Stimulated activated CD4-positive, alpha-beta T cell treated with anti-CD3 and anti-CD28 coated beads, TNF-alpha, amount 100 ng/mL, for 48 hours (primary cell): ENCODE measurements around the gene RSPO3.
"Not testable (repeated sequence)": the region's sequence is repeated elsewhere in the genome, so short reads cannot be mapped to it uniquely, and the experiment has no call there.

Experiments used
- DNase-seq, 3 donors: peaks; one replicate each; pipeline ENCODE4 v3.0.0-alpha.2; 2020; ENCODE audit warnings: low read depth in 3 of 3

RSPO3 gene

DNA sequence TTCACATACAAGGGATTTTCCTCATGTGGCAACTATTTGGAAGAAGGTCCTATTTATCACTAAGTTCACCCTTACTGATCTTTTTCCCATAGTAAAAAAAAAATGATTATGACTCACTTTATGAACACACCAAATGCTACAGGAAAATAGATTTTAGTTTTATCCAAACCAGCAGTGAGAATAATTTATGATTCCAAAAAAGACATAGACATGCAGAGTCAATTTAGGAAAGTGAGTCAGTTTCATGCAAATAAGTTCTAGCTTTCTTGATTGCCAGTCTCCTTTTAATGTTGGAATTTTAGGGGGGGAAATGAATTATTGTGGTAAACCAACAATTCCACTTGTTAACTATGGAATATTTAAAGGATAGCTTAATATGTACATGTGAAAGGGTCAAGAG lies 84.2 kb downstream of the RSPO3 start:
- no peak for DNase-seq

DNA sequence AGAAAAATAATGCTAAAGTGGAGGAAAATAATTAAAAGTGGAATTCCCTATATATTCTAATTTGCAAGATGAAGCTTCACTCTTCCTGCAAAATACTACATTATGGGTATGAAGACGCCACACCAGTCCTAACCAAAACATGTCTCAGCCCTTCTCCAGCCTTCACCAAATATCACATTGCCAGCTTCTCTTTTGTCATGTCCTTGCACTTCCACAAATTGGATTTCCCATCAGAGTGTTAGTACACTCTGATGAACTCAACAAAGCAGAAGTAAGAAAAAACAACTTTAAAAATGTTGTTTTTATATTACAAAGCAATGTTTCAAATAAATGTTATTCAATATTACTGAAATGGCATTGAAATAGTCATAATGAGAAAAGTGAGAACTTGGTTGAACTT lies 85.8 kb downstream of the RSPO3 start:
- no peak for DNase-seq

DNA sequence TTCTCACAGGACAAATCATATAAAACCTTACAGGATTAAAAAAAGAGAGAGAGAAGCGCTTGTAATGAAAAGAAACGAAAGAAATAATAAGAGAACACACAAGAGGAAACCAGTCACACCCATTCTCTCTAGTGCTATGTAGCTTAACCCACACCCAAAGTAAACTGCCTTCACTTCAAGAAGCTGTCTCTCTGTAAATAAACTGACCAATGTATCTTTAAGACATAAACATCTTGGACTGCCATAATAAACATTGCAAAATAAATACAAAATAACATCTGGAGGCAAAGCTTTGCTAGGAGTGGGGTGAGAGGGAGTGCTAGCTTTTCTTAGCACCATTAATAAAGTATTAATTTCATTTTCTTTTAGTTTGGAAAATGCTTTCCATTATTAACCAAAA lies 86.6 kb downstream of the RSPO3 start:
- no peak for DNase-seq

DNA sequence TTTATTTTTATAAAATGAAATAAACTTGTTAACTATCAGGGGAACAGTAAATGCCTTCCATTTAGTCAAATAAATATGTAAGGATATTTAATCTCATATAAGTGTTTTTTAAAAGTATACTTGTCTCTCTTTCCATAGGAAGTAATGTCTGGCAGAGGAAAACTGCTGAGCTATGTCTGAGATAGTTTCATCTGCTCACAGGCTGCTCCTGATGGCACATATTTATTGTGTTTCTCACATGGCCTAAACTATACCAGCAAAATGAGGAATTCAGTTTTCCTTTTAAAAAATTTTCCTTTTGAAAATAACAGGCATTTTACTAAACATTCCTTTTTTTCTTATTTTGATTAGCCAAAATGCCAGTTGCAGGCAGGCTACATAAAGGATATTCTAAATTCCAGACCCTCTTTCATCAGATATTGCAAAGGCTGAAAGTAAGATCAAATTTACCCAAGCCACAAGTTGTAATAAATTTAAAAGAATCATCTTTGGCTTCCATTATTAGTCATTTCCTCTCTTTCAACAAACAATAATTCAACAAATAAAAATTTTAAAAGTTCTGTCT lies 88.1 kb downstream of the RSPO3 start:
- DNase-seq, result no peak

DNA sequence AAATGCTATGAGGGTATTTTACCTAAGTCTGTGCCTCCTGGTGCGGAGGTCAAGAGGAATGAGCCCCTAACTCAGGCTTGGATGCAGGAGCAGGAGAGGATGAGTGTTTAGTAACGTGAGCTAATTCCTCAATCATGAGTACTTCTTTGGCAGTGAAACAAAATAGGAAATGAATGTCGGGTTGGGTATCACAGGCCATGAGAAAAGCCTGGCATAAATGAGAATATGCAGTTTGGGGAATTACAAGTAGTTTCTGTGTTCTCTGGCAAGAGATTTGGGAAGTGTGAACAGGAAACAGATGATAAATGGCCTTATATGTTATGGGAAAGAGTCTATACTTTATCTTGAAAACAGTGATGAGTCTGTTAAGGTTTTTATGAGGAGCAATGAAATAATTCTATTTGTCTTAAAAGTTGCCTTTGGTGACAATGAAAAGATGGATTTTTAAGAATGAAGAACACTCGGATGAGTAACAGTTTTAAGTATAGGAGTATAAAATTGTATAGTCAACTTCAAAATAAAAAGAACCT lies 89.2 kb downstream of the RSPO3 start:
- DNase-seq, result no peak

DNA sequence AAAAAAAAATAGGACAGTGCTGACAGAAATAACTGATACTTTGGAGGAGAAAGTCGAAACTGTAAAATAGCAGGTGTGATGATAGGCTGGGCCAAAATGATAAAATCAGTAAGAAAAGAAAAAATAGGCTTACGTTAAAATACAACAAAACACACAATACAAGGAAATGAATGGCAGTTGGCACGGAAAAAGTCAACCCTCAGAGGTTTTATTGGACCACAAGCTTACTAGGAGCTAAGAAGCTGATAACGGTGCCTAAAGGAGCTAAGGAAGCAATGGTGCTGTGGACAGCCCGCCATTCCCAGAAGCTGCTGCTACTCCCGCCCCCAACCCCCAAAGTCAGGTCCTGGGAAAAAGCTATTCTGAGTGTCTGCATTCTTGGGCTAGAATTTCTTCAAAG lies 92.3 kb downstream of the RSPO3 start:
- no peak for DNase-seq

DNA sequence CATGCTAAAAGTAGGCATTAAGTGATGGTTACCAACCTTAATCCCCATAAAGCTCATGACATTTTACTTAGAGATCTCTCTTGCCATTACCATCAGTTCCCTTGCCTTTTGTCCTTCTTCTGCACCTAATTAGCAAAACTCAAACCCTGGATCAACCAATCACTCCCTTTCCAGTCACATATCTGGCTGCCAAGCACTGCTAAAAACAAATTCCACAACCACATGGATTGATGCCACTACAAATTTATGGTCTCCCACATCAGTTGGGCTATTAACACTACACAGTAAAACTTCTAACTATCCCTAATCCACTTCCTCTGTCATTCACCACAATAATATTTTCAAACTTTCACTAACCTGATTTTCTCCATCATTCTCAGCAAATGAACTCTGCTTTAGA lies 93.9 kb downstream of the RSPO3 start:
- DNase-seq, result no peak

DNA sequence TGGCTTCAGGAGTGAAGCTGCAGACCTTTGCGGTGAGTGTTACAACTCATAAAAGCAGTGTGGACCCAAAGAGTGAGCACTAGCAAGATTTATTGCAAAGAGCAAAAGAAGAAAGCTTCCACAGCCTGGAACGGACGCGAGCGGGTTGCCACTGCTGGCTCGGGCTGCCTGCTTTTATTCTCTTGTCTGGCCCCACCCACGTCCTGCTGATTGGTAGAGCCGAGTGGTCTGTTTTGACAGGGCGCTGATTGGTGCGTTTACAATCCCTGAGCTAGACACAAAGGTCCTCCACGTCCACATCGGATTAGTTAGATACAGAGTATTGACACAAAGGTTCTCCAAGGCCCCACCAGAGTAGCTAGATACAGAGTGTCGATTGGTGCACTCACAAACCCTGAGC lies 95.6 kb downstream of the RSPO3 start:
- not testable (repeated sequence) for DNase-seq

DNA sequence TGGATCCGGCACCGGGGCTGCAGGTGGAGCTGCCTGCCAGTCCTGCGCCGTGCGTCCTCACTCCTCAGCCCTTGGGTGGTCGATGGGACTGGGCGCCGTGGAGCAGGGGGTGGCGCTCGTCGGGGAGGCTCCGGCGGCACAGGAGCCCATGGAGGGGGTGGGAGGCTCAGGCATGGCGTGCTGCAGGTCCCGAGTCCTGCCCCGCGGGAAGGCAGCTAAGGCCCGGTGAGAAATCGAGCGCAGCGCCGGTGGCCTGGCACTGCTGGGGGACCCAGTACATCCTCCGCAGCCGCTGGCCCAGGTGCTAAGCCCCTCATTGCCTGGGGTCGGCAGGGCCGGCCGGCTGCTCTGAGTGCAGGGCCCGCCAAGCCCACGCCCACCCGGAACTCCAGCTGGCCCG lies 96.1 kb downstream of the RSPO3 start:
- not testable (repeated sequence) for DNase-seq

DNA sequence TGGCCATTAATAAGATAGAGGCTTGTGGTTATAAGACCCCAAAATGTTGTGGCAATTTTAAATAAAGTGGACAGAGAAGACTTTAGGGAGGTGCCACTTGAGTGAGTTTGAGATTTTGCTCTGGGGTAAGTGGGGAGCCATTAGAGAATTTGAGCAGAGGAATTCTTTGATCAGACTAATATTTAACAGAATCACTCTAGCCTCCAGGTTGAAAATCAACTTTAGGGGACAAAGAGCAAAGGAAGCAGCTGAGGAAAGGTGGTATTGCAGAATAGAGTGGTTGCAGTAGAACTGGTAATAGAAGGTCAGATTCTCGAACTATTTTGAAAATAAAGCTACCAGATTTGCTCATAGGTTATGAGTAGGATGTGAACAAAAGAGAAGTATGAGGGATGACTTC lies 97.5 kb downstream of the RSPO3 start:
- no peak for DNase-seq

DNA sequence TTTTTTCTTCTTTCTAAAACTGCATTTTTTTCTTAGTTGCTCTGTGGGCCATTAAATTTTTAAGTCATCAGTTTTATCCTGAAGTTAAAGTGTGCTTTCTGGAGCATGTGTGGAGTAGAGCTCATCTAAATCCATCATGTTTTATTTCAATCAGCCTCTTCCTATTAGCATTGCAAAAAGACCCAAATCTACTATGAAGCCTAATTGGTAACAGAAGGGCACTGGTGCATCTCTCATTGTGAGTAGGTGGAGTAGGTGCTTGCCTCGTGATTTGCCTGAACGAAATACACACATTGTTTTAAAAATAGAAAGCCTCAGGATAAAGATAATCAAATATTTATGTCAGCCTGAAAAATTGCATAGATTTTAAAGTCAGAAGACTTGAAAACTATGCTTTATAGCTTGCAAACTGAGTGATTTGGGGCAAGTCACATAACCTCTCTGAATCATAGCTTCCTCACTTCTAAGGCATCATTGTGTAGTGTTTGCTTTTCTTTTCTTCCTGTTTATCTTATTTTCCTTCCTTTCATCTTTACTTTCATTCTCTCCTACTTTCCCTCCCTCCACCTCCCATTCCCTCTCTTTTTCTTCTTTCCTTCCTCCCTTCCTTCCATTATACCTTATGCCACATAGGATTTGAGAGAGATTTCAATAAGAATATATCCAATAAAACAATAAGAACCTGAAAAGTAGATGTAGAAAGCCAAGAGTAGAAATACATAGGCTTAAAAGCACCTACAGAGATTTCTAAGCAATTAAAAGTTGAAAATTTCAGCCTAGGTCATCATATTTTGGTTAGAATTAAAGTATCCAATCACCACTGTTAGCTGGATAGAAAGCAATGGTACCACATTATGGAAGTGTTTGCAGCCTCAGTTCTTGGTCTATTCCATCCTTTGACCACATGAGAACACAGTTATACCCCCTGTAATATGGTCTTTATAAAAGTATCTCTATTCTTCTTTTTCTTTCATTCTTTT lies 98.6 kb downstream of the RSPO3 start:
- no peak for DNase-seq

DNA sequence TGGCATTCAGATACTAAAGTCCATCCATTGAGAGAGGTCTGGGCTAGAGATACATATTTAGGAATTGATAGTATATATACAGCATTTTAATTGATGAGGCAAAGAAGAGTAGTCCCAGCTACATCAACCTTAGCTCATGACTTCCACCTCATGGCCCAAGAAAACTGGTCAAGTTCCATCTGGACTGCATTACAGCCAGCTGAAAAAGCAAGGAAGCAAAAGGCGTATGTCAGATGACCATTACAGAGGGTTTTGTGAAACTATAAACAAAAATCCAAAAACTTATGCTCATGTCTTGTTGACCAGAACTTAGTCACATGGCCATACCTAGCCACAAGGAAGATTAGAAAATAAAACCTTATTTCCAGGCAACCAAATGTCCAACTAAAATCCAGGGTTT lies 101.4 kb downstream of the RSPO3 start:
- no peak for DNase-seq

DNA sequence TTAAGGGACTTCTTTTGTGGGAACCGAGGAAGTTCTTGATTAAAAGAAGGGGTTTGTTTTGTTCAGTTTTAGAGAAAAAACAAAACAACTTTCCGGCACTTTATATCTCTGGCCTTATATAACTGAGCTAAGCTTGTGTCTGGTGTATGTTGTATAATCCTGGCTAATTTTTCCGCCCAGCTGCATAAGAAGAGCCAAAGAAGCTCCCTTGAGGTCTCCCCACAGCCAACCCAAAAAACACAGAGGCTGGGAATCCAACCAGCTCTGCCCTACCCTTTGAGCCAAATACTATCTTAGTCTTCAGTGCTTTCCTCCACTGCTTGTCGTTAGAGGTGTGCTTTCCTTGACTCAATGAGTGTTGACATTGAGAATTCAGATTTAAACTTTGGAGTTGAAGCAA lies 102.7 kb downstream of the RSPO3 start:
- DNase-seq, result no peak

DNA sequence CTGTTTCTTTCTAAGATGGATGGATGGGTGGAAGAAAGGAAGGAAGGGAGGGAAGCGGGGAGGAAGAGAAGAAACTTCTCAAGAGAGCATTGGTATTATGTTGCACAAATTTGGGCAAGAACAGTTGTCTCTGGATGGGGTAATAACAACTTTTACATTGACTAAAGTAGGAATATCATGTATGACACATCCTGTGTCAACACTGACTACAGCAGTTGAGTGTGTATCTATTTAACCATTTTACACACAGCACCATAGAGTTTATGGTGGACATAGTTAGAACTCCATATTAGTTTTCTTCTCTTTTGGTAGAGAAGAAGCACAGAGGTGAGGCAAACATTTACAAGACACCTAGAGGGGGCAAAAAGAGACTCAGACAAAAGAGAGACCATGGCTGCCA lies 103.9 kb downstream of the RSPO3 start:
- no peak for DNase-seq

DNA sequence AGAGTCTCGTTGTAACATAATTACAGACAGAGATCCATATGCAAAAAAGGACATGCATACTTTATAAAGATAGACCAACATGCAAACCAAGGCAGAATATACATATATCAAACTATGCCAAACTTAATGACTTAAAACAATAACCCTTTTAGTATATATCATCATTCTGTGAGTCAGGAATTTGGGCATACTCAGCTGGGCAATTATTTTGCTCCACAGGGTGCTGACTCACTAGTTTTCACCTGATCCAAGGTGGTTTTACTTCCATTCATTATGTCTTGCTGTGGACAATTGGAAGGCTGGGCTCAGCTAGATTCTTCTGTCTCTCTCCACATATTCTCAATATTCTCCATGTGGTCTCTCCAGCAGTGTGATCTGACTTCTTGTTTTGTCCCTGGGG lies 107.0 kb downstream of the RSPO3 start:
- DNase-seq, result no peak

DNA sequence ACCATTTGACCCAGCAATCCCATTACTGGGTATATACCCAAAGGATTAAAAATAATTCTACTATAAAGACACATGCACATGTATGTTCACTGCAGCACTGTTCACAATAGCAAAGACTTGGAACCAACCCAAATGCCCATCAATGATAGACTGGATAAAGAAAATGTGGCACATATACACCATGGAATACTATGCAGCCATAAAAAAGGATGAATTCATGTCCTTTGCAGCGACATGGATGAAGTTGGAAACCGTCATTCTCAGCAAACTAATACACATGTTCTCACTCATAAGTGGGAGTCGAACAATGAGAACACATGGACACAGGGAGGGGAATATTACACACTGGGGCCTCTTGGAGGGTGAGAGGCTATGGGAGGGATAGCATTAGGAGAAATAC lies 115.3 kb downstream of the RSPO3 start:
- DNase-seq, result not testable (repeated sequence)

DNA sequence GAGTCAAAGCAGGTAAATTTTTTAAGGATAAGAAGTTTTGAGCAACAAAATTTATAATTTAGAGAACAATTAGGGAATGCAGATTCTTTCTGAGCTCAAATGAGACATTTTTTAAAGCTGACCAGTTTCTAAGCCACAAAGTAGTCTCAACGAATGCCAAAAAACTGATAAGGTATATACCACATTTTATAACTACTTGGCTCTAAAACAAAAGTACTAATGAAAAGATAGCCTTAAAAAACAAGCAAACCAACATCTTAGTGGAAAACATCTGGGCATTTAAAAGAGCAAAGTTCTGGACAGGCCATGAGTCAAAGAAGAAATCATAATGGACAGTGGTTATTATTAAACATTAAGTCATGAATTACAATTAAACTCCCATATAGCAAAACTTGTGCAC lies 125.0 kb downstream of the RSPO3 start:
- no peak for DNase-seq
